IMR-90 (cell line): Measurements from ENCODE around the gene SETD2. TPM values are rescaled to one million over a fixed set of nuclear protein-coding genes. Genes with fewer than 3 reads are reported as not detected.

ENCODE experiments used
- ATAC-seq: fragments of 200-7000 bp; cut with Tn5 transposase; 2 replicates; pipeline ENCODE4 v1.9.1; 2020; ENCODE audit warnings: low read depth, mild to moderate bottlenecking, moderate library complexity
- BruUV-seq: library from RNA; stranded (reverse); fragments of 400-500 nt; replicated peaks from 2 replicates; lab custom pipeline; 2021; lab: Mats Ljungman, UMichigan
- CTCF ChIA-PET: fragments of 300-600 bp; formaldehyde crosslinking; extraction: SDS; loops from one replicate; lab custom pipeline; 2021; ENCODE audit warnings: antibody characterized with exemption; lab: Yijun Ruan, JAX
- POLR2A ChIA-PET: fragments of 300-600 bp; sonication (Branson Sonifier 250); formaldehyde crosslinking; loops from one replicate; lab custom pipeline; 2022; ENCODE audit warnings: antibody characterized with exemption; ENCODE audit not compliant: unreplicated experiment; lab: Charles Lee
- DNase-seq: peaks from one replicate; pipeline ENCODE4 v3.0.0; 2013
- H2AFZ ChIP-seq: replicated peaks from 2 replicates; pipeline ENCODE3; 2013; ENCODE audit warnings: low read length, mild to moderate bottlenecking; ENCODE audit not compliant: poor library complexity
- H2AK5ac ChIP-seq: 2 replicates; pipeline ENCODE4 v1.6.1; 2013; ENCODE audit warnings: low read depth, low read length, inconsistent platforms
- H2AK9ac ChIP-seq: replicated peaks from 2 replicates; pipeline ENCODE3; 2013; ENCODE audit warnings: mild to moderate bottlenecking, low read depth, low read length, moderate library complexity; ENCODE audit not compliant: poor library complexity
- H2BK120ac ChIP-seq: 2 replicates; pipeline ENCODE4 v1.6.1; 2013; ENCODE audit warnings: low read depth, low read length, inconsistent platforms
- H2BK15ac ChIP-seq: 3 replicates; pipeline ENCODE4 v1.6.1; 2013; ENCODE audit warnings: low read depth, low read length, inconsistent platforms
- H2BK20ac ChIP-seq: 2 replicates; pipeline ENCODE4 v1.6.1; 2013; ENCODE audit warnings: low read depth, mild to moderate bottlenecking, inconsistent platforms, low read length, moderate library complexity
- H2BK5ac ChIP-seq: 2 replicates; pipeline ENCODE4 v1.6.1; 2013; ENCODE audit warnings: mild to moderate bottlenecking, low read depth, low read length, inconsistent platforms; ENCODE audit not compliant: poor library complexity, severe bottlenecking
- H3K14ac ChIP-seq: replicated peaks from 2 replicates; pipeline ENCODE4 v1.6.1; 2013; ENCODE audit warnings: low read depth, low read length, inconsistent platforms
- H3K18ac ChIP-seq: 2 replicates; pipeline ENCODE4 v1.6.1; 2013; ENCODE audit warnings: low read depth, low read length, control low read depth
- H3K23ac ChIP-seq: 2 replicates; pipeline ENCODE4 v1.6.1; 2013; ENCODE audit warnings: low read depth, low read length, inconsistent platforms
- H3K27ac ChIP-seq: 2 replicates; pipeline ENCODE4 v1.5.1; 2013; ENCODE audit warnings: mild to moderate bottlenecking, control low read depth, low read length; ENCODE audit not compliant: insufficient read depth
- H3K27me3 ChIP-seq: 2 replicates; pipeline ENCODE4 v1.6.1; 2013; ENCODE audit warnings: low read length; ENCODE audit not compliant: control insufficient read depth, insufficient read depth
- H3K36me3 ChIP-seq: 2 replicates; pipeline ENCODE4 v1.6.1; 2013; ENCODE audit warnings: low read length, mixed read lengths; ENCODE audit not compliant: control insufficient read depth, insufficient read depth
- H3K4ac ChIP-seq: 2 replicates; pipeline ENCODE4 v1.6.1; 2013; ENCODE audit warnings: low read depth, low read length, inconsistent platforms
- H3K4me1 ChIP-seq: 2 replicates; pipeline ENCODE4 v1.6.1; 2013; ENCODE audit warnings: low read length, mixed read lengths; ENCODE audit not compliant: control insufficient read depth, insufficient read depth
- H3K4me2 ChIP-seq: 2 replicates; pipeline ENCODE4 v1.6.1; 2013; ENCODE audit warnings: low read depth, mild to moderate bottlenecking, control low read depth, low read length, moderate library complexity
- H3K4me3 ChIP-seq: 2 replicates; pipeline ENCODE4 v1.5.1; 2013; ENCODE audit warnings: low read depth, mild to moderate bottlenecking, control low read depth, low read length, moderate library complexity; ENCODE audit not compliant: insufficient read depth
- H3K56ac ChIP-seq: 2 replicates; pipeline ENCODE4 v1.6.1; 2013; ENCODE audit warnings: low read length, inconsistent platforms; ENCODE audit not compliant: insufficient read depth; ENCODE audit errors: extremely low read depth
- H3K79me1 ChIP-seq, 2 experiments: 2 replicates each; pipeline ENCODE4 v1.6.1; 2013; ENCODE audit warnings: low read length in 2 of 2, inconsistent platforms in 1 of 2, low read depth in 1 of 2
- H3K9ac ChIP-seq: 2 replicates; pipeline ENCODE4 v1.6.1; 2013; ENCODE audit warnings: low read depth, low read length, control low read depth
- H3K9me1 ChIP-seq: 2 replicates; pipeline ENCODE4 v1.6.1; 2013; ENCODE audit warnings: low read length, inconsistent platforms; ENCODE audit not compliant: insufficient read depth
- H3K9me3 ChIP-seq: 2 replicates; pipeline ENCODE4 v1.6.1; 2013; ENCODE audit warnings: low read length; ENCODE audit not compliant: control insufficient read depth, insufficient read depth
- H4K20me1 ChIP-seq: 2 replicates; pipeline ENCODE4 v1.6.1; 2013; ENCODE audit warnings: low read length, inconsistent platforms; ENCODE audit not compliant: insufficient read depth
- H4K5ac ChIP-seq: 2 replicates; pipeline ENCODE4 v1.6.1; 2013; ENCODE audit warnings: mild to moderate bottlenecking, low read depth, low read length, control low read depth
- H4K8ac ChIP-seq, 2 experiments: 2 replicates each; pipeline ENCODE4 v1.6.1; 2013; ENCODE audit warnings: low read depth in 2 of 2, low read length in 2 of 2, control low read depth in 1 of 2, inconsistent platforms in 1 of 2
- H4K91ac ChIP-seq: 2 replicates; pipeline ENCODE4 v1.6.1; 2013; ENCODE audit warnings: low read depth, low read length, inconsistent platforms; ENCODE audit not compliant: insufficient read depth
- BHLHE40 ChIP-seq: fragments of 150-350 bp; IDR thresholded peaks from 2 replicates; pipeline ENCODE4 v1.6.1; 2016; ENCODE audit warnings: mild to moderate bottlenecking, low read depth, low read length
- CEBPB ChIP-seq: IDR thresholded peaks from 2 replicates; pipeline ENCODE4 v1.6.1; 2012; ENCODE audit warnings: low read depth, low read length, improper control_type of control experiment
- CHD1 ChIP-seq: IDR thresholded peaks from 2 replicates; pipeline ENCODE4 v1.6.1; 2012; ENCODE audit warnings: low read depth, low read length, improper control_type of control experiment
- CTCF ChIP-seq: conservative IDR thresholded peaks from 2 replicates; pipeline ENCODE4 v1.5.1; 2012; ENCODE audit warnings: mild to moderate bottlenecking, low read depth, low read length, improper control_type of control experiment
- ELK1 ChIP-seq: fragments of 150-350 bp; IDR thresholded peaks from 2 replicates; pipeline ENCODE4 v1.6.1; 2016; ENCODE audit warnings: low read depth, mild to moderate bottlenecking, low read length, moderate library complexity, borderline replicate concordance
- FOS ChIP-seq: fragments of 150-350 bp; IDR thresholded peaks from 2 replicates; pipeline ENCODE4 v1.6.1; 2016; ENCODE audit warnings: low read depth, low read length
- MAFK ChIP-seq: IDR thresholded peaks from 2 replicates; pipeline ENCODE4 v1.6.1; 2012; ENCODE audit warnings: low read depth, low read length, improper control_type of control experiment
- MXI1 ChIP-seq: IDR thresholded peaks from 2 replicates; pipeline ENCODE4 v1.6.1; 2012; ENCODE audit warnings: low read depth, mild to moderate bottlenecking, low read length, moderate library complexity, borderline replicate concordance
- POLR2A ChIP-seq: IDR thresholded peaks from 2 replicates; pipeline ENCODE4 v1.6.1; 2012; ENCODE audit warnings: mild to moderate bottlenecking, low read depth, low read length
- RAD21 ChIP-seq: IDR thresholded peaks from 2 replicates; pipeline ENCODE4 v1.6.1; 2012; ENCODE audit warnings: low read length, improper control_type of control experiment
- RCOR1 ChIP-seq: IDR thresholded peaks from 2 replicates; pipeline ENCODE4 v1.6.1; 2012; ENCODE audit warnings: mild to moderate bottlenecking, low read length, improper control_type of control experiment; ENCODE audit not compliant: insufficient replicate concordance
- RFX5 ChIP-seq: IDR thresholded peaks from 2 replicates; pipeline ENCODE4 v1.8.0; 2012; ENCODE audit warnings: low read depth, mild to moderate bottlenecking, low read length, moderate library complexity
- SMC3 ChIP-seq: fragments of 150-350 bp; IDR thresholded peaks from 2 replicates; pipeline ENCODE4 v1.6.1; 2016; ENCODE audit warnings: low read depth, mild to moderate bottlenecking, antibody characterized with exemption, low read length, moderate library complexity
- USF2 ChIP-seq: fragments of 150-350 bp; IDR thresholded peaks from 2 replicates; pipeline ENCODE4 v1.6.1; 2017; ENCODE audit warnings: mild to moderate bottlenecking, antibody characterized with exemption, low read length, low read depth
- WGBS, 2 experiments: methylation state at CpG; one replicate each; pipeline versions ENCODE4 v1.1.5 to v1.1.7; 2013; ENCODE audit warnings: missing lambda C conversion rate in 2 of 2; ENCODE audit not compliant: insufficient read length in 1 of 2; ENCODE audit errors: extremely low coverage in 2 of 2; 5-methylcytosine and 5-hydroxymethylcytosine counted together
- dilution Hi-C: fragments of 300-500 bp; cut with HindIII; formaldehyde crosslinking; loops from one replicate; pipeline ENCODE4 v1.14.3; 2018; ENCODE audit warnings: low sequenced_read_pairs; ENCODE audit not compliant: unreplicated experiment
- in situ Hi-C: fragments of 300-500 bp; cut with MboI; formaldehyde crosslinking; loops from 3 replicates; pipeline ENCODE4 v1.14.3; 2019; ENCODE audit warnings: low sequenced_read_pairs, inconsistent platforms, mixed read lengths
- intact Hi-C: fragments of 100-400 bp; cut with micrococcal nuclease; formaldehyde crosslinking; loops from 2 replicates; pipeline ENCODE4 v1.10.0; 2022
- polyA plus RNA-seq, 3 experiments: library from polyadenylated mRNA; depleted of rRNA; stranded (reverse); fragments of >200 nt; gene quantifications; 2 replicates each; pipeline ENCODE4 v1.2.3, GENCODE V29; 2012; ENCODE audit warnings: low replicate concordance in 1 of 3
- total RNA-seq: library from RNA; depleted of rRNA; stranded (reverse); fragments of >200 nt; gene quantifications from 2 replicates; pipeline ENCODE4 v1.2.3, GENCODE V29; 2012

Gene SETD2
- total and polyA plus RNA-seq, 2 of the 4 experiments (the other 2 are of a cell fraction), result 18.3 to 20.1 TPM

GRCh38 chr3:47152578-47152977 lies 11.3 kb downstream of the SETD2 start:
- peaks cover 83% of the 10 kb centered on the region for H4K20me1 ChIP-seq
- ChIA-PET CTCF (no interaction called here), POLR2A (no interaction called here)
- no peak overlapping the region for H3K4me2 ChIP-seq
- dilution Hi-C loops, result no loop called here
- no peak overlapping the region for H4K5ac ChIP-seq
- intact Hi-C loops, result no loop called here
- ATAC-seq (no peak), DNase-seq (peak; percentile 19)
- peaks cover 0 to 46% of the 10 kb centered on the region in 2 experiments; a peak in 2 of 4 replicates for H3K79me1 ChIP-seq
- in situ Hi-C loops, result no loop called here
- no peak overlapping the region for H2AK9ac ChIP-seq
- H3K4me1 ChIP-seq, result peaks cover 5% of the 10 kb centered on the region
- H3K27ac ChIP-seq, result no peak overlapping the region
- TF ChIP-seq ELK1 (no peak), RCOR1 (no peak), SMC3 (no peak), USF2 (no peak), CTCF (no peak), RFX5 (no peak), MXI1 (no peak), POLR2A (no peak), CHD1 (no peak), CEBPB (no peak), FOS (no peak), RAD21 (no peak), BHLHE40 (no peak), MAFK (no peak)
- H3K18ac ChIP-seq, result no peak overlapping the region
- no peak overlapping the region for H2BK15ac ChIP-seq
- no peak overlapping the region for H2BK20ac ChIP-seq
- H2AK5ac ChIP-seq, result no peak overlapping the region
- no peak overlapping the region for H3K4me3 ChIP-seq
- H2BK120ac ChIP-seq, result no peak overlapping the region
- H3K9ac ChIP-seq, result no peak overlapping the region
- no peaks in the 10 kb centered on the region for H3K36me3 ChIP-seq
- no peak overlapping the region for H2AFZ ChIP-seq
- no CpG with 5 or more reads among the region's 2 CpGs for whole genome bisulfite sequencing, 2 experiments
- no peak overlapping the region for H4K8ac ChIP-seq
- H3K27me3 ChIP-seq, result no peaks in the 10 kb centered on the region
- H3K56ac ChIP-seq, result no peak overlapping the region
- no peak overlapping the region for H3K23ac ChIP-seq
- no peak overlapping the region for H3K4ac ChIP-seq
- peaks cover 14% of the 10 kb centered on the region for H3K9me1 ChIP-seq
- no peak overlapping the region for H4K91ac ChIP-seq
- no peaks in the 10 kb centered on the region for H3K9me3 ChIP-seq
- no peak overlapping the region for H3K14ac ChIP-seq
- H2BK5ac ChIP-seq, result no peak overlapping the region
- no TSS peak for BruUV-seq
